Chondrocyte (in vitro differentiated cells): Measurements from ENCODE around the gene WNK2. TPM values are rescaled to one million over a fixed set of nuclear protein-coding genes. Genes with fewer than 3 reads are reported as not detected.
"Not testable (repeated sequence)": the region's sequence is repeated elsewhere in the genome, so short reads cannot be mapped to it uniquely, and the experiment has no call there.

Source experiments
- DNase-seq: peaks from one replicate; pipeline ENCODE4 v3.0.0; 2021; ENCODE audit warnings: mixed read lengths, low spot score
- H3K27ac Mint-ChIP-seq: one replicate; pipeline ENCODE4 v1.8.0; 2021; ENCODE audit warnings: mild to moderate bottlenecking, moderate library complexity, mixed read lengths; ENCODE audit not compliant: unreplicated experiment
- H3K27me3 Mint-ChIP-seq: 2 replicates; pipeline ENCODE4 v1.8.0; 2021; ENCODE audit warnings: low read depth, mixed read lengths
- H3K36me3 Mint-ChIP-seq: 2 replicates; pipeline ENCODE4 v1.8.0; 2021; ENCODE audit warnings: low read depth, mixed read lengths
- H3K4me1 Mint-ChIP-seq: 2 replicates; pipeline ENCODE4 v1.8.0; 2021; ENCODE audit warnings: low read depth, mild to moderate bottlenecking, mixed read lengths
- H3K4me3 Mint-ChIP-seq: one replicate; pipeline ENCODE4 v1.8.0; 2021; ENCODE audit warnings: mild to moderate bottlenecking, moderate library complexity, mixed read lengths; ENCODE audit not compliant: unreplicated experiment
- H3K9me3 Mint-ChIP-seq: 2 replicates; pipeline ENCODE4 v1.8.0; 2021; ENCODE audit warnings: low read depth, mixed read lengths
- CTCF ChIP-seq: fragments of 200-600 bp; sonication (generic); IDR thresholded peaks from 2 replicates; pipeline ENCODE4 v1.5.0; 2021; ENCODE audit warnings: antibody characterized with exemption, mild to moderate bottlenecking, moderate library complexity
- total RNA-seq: library from RNA; stranded (reverse); gene quantifications from 3 replicates; pipeline ENCODE4 v1.2.1, GENCODE V29; 2021

WNK2 gene
- total RNA-seq, 1 donor from 2014 or later: 2.3 TPM

GRCh38 chr9:93320591-93321219 lies 136.8 kb downstream of the WNK2 start:
- Mint-ChIP-seq H3K9me3 (no peaks in the 10 kb centered on the region), H3K27me3 (peaks cover 19% of the 10 kb centered on the region), H3K27ac (no peak overlapping the region), H3K36me3 (no peaks in the 10 kb centered on the region), H3K4me1 (no peaks in the 10 kb centered on the region), H3K4me3 (no peak overlapping the region)
- no peak for DNase-seq
- no peak for TF ChIP-seq CTCF

- Mint-ChIP-seq H3K27ac (no peak overlapping the region), H3K36me3 (no peaks in the 10 kb centered on the region)
Measured at GRCh38 chr9:93321220-93321610, 137.3 kb downstream of the WNK2 start.

GRCh38 chr9:93323446-93323954 lies 139.6 kb downstream of the WNK2 start:
- peaks cover 12% of the 10 kb centered on the region for H3K27me3 Mint-ChIP-seq
- H3K36me3 Mint-ChIP-seq, H3K9me3 Mint-ChIP-seq, H3K4me1 Mint-ChIP-seq, H3K27ac Mint-ChIP-seq, H3K4me3 Mint-ChIP-seq, DNase-seq: not testable (repeated sequence)

More at GRCh38 chr9:93321220-93321610, 137.3 kb downstream of the WNK2 start:
- Mint-ChIP-seq H3K4me1 (no peaks in the 10 kb centered on the region), H3K27me3 (peaks cover 15% of the 10 kb centered on the region), H3K9me3 (no peaks in the 10 kb centered on the region), H3K4me3 (no peak overlapping the region)
- no peak for DNase-seq
- TF ChIP-seq CTCF: no peak

GRCh38 chr9:93324191-93324834 lies 140.4 kb downstream of the WNK2 start:
- Mint-ChIP-seq H3K27ac (no peak overlapping the region), H3K4me1 (no peaks in the 10 kb centered on the region), H3K9me3 (no peaks in the 10 kb centered on the region), H3K4me3 (no peak overlapping the region), H3K27me3 (peaks cover 10% of the 10 kb centered on the region), H3K36me3 (no peaks in the 10 kb centered on the region)
- DNase-seq: no peak
- TF ChIP-seq CTCF: no peak

- H3K4me3 Mint-ChIP-seq: no peak overlapping the region
- no peaks in the 10 kb centered on the region for H3K4me1 Mint-ChIP-seq
- no peak for DNase-seq
- no peaks in the 10 kb centered on the region for H3K36me3 Mint-ChIP-seq
- H3K27ac Mint-ChIP-seq: no peak overlapping the region
- no peaks in the 10 kb centered on the region for H3K9me3 Mint-ChIP-seq
- peaks cover 12% of the 10 kb centered on the region for H3K27me3 Mint-ChIP-seq
- no peak for TF ChIP-seq CTCF
Measured at GRCh38 chr9:93325307-93326035, 141.5 kb downstream of the WNK2 start.
